HL-60 (cell line): Measurements from ENCODE around the gene TNFSF15.

Source experiments
- CTCF ChIP-seq: IDR thresholded peaks from one replicate; pipeline ENCODE4 v1.5.1; 2011; ENCODE audit warnings: low read length, control low read depth, inconsistent platforms; ENCODE audit not compliant: insufficient read depth
- POLR2AphosphoS5 ChIP-seq: IDR thresholded peaks from 2 replicates; pipeline ENCODE4 v1.6.1; 2012; ENCODE audit warnings: low read depth
- REST ChIP-seq: IDR thresholded peaks from 2 replicates; pipeline ENCODE4 v1.6.1; 2012; ENCODE audit warnings: low read depth; ENCODE audit not compliant: insufficient replicate concordance

GRCh38 chr9:114799441-114799840 lies 6.4 kb downstream of the TNFSF15 start:
- TF ChIP-seq CTCF, result no peak
- TF ChIP-seq POLR2AphosphoS5, result no peak
- TF ChIP-seq REST, result no peak
